Endometrial microvascular endothelial cells (primary cell): Measurements from ENCODE around the gene C10orf62. TPM values are rescaled to one million over a fixed set of nuclear protein-coding genes. Genes with fewer than 3 reads are reported as not detected.
"Not testable (repeated sequence)": the region's sequence is repeated elsewhere in the genome, so short reads cannot be mapped to it uniquely, and the experiment has no call there.

ENCODE experiments used
- in situ Hi-C: cut with HindIII; loops from 2 replicates; pipeline ENCODE4 v1.10.0; 2017; ENCODE audit warnings: low sequenced_read_pairs, low pct_unique_long_range_greater_than_20kb; ENCODE audit errors: inconsistent ontology term
- total RNA-seq: library from RNA; depleted of rRNA; stranded (reverse); fragments of >200 nt; gene quantifications from one replicate; pipeline ENCODE4 v1.2.3, GENCODE V29; 2015; ENCODE audit errors: inconsistent ontology term

C10orf62 gene
- total RNA-seq, 1 donor from 2014 or later: not detected

DNA sequence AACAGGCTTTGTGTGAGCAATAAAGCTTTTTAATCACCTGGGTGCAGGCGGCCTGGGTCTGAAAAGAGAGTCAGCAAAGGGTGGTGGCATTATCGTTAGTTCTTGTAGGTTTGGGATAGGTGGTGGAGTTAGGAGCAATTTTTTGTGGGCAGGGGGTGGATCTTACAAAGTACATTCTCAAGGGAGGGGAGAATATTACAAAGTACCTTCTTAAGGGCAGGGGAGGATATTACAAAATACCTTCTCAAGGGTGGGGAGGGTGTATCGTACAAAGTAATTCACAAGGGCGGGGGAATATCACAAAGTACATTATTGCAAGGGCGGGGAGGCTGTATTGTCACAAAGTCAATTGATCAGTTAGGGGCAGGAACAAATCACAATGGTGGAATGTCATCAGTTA lies 27.2 kb upstream of the C10orf62 start:
- in situ Hi-C loops: not testable (repeated sequence)

DNA sequence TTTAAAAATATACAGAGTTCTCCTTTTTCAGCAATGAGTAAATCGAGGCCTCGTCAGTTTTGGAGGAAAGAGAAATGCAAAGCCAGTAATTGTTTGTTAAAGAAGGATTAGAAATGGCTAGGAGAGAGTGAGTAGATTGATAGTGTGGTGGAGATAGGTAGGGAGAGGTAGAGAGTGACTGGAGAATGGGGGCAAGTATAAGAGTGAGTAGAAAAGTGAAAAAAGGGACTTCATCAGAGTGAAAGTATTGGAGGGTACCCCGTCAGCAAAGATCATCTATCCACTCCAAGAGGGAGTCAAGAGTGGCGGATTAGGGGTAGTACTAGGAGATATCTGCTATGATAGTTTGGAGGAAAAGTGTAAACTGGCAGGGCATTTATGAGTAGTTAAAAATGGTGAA lies 26.2 kb upstream of the C10orf62 start:
- in situ Hi-C loops: no loop called here

DNA sequence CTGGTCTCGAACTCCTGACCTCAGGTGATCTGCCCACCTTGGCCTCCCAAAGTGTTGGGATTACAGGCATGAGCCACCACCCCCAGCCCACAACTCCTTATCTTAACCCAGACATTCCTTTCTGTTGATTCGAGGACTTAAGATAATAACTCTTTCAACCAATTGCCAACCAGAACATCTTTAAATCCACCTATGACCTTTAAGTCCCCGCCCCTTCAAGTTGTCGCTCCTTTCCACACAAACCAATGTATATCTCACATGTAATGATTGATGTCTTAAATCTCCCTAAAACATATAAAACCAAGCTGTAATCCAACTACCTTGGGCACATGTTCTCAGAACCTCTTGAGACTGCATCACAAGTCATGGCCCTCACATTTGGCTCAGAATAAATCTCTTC lies 24.7 kb upstream of the C10orf62 start:
- in situ Hi-C loops: no loop called here

DNA sequence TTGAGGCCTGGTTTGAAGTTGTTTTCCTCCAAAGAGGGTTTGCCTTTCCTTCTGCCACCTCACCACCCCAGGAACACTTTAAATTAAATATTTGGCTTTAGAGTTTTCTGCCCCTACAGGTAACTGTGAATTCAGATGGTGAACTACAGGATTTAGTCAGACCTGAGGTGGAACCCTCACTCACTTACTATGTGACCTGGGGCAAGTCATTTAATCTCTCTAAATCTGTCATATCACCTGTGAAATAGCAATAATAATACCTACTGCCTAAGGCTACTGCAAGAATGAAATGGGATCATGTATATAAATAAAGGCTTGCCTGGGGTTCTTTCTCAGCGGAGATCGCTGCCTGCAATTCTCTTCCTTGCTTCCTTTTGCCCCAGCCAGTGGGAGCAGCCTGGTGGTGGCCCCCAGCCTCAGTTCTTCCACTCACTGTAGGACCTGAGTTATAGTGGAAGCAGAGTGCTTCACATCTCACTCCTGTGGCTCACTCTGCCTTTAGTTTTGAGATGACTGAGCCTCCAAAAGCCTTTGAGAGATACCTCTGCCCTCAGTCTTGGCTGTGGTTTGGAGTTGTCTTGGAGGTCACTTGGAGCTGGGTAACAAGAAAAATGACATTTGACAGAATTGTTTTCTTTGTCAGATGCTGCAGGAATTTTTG lies 23.1 kb upstream of the C10orf62 start:
- in situ Hi-C loops: no loop called here

DNA sequence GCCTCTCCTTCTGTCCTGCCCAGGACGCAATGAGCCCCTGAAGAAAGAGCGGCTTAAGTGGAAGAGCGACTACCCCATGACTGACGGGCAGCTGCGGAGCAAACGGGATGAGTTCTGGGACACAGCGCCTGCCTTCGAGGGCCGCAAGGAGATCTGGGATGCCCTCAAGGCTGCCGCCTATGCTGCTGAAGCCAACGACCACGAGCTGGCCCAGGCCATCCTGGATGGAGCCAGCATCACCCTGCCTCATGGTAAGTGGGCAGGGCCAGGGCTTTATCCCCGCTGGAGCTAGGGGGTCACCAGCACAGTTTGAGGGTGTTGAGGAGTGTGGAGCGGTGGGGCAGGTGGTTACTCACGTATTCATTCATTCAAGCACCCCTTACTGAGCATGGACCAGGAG lies 21.6 kb upstream of the C10orf62 start:
- in situ Hi-C loops: no loop called here

DNA sequence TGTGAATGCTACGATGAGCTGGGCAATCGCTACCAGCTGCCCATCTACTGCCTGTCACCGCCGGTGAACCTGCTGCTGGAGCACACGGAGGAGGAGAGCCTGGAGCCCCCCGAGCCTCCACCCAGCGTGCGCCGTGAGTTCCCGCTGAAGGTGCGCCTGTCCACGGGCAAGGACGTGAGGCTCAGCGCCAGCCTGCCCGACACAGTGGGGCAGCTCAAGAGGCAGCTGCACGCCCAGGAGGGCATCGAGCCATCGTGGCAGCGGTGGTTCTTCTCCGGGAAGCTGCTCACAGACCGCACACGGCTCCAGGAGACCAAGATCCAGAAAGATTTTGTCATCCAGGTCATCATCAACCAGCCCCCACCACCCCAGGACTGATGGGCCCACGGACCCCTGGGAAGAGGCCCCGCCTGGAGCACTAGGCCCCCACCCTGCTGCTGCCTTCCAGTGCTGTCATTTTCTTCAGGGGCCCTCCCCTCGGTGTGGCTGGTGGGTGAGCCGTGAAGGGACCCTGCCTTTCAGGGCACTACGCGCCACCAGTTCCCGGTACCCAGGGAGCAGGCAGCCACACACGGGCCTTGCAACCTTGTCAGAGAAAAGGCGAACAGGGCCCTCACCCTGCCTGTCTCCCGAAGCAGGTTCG lies 19.3 kb upstream of the C10orf62 start:
- in situ Hi-C loops: no loop called here

DNA sequence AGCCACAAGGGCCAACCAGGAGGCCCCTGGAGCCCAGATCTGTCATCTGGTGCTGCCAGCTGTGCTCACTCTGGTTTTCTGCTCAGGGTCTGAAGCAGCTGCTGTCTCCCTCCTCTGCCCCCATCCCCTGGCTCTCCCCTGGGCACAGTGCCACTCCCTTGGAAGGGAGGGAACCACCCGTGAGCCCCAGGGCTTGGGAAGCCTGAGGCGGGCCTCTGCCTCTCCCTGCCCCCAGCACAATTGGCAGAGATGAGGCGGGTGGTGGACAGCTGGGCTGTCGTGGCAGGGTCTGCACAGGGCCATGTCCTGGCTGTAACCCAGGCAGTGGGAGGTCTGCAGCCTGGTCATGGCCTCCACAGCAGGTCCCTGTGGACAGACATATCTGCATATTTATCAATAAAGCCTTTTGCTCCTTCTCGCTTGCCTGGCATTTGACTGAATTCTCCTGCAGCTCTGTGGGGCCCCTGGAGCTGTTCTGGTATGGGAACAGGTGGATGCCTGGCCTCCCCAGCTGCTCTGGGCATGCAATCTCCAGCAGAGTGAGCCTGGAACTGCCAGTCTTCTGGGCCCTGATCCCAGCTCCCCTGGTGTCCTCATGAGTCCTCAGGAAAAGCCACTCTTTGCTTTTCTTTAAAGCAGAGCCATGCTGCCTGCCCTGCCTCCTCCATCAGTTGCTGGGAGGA lies 18.6 kb upstream of the C10orf62 start:
- in situ Hi-C loops: no loop called here

DNA sequence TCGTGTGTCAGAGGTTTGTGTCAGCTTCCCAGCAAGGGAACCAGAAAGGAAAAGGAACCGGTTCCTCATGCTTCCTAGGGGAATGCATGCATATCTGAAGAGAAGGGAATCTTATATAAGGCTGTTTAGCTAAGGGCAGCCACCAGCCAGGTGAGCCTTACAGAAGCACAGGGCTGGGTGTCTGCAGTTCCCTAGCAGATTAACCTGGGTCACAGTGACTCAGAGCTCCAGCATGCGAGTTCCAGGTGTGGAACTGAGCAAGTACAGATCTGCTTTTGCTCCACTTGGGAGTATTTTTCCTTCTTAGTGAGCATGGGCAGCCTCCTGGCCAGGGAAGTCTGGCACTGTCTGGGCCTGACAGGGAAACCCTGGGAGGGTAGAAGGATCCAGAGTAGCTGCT lies 17.9 kb upstream of the C10orf62 start:
- in situ Hi-C loops: no loop called here

DNA sequence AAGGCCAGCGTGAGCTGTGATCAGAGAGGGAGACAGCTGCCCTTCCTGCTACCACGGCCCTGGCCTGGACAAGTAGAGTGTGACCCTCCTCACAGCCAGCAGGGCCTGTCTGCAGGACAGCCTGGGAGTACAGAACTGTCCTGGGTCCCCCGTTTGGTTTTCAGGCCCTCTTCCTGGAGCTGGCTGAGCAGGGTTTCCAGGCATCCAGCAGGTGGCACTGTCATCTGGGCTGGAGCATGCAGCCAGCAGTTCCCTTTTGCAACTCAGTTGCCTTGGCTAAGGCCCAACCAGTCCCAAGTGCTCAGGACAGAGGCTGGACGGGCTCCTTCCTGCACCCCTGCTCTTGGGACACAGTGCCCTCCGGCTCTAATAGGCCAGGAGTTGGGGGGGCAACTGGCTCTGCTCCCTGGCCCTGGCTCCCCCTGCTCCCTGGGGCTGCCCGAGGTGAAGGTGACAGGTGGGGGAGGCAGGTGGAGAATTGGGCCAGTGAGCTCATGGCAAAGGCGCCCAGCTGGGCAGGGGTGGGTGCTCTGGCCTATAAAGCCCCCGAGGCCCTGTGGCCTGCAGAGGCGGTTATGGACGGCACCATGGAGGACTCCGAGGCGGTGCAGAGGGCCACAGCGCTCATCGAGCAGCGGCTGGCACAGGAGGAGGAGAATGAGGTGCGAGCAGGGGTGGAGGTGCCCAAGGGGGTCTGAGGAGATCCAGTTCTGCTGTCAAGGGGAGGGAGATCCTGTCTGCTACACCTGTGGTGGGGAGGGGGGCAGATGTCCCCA lies 17.1 kb upstream of the C10orf62 start, which contains the start of gene ANKRD2:
Gene ANKRD2 (plus strand): TSS at position 566 of the 776 bp plus-strand sequence. CDS start 10 bp downstream, at position 576.
- in situ Hi-C loops: no loop called here

DNA sequence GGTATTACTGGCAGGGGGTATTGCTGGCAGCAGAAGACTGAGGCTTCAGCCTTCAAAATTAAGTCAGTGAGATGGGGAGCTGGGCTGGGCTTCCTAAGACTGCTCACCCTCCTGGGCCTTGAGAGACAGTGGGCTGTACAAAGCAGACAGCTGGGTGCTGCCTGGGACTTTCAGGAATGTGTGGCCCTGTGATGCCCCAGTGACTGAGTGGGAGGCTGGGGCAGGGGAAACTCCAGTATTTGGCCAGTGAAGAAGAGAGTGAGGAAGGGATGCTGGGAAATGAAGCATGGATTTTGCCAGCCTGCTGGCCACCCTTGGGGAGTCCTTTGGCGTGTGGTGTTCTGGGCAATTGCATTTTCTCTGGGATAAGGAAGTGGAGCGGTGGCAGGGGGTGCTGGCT lies 16.5 kb upstream of the C10orf62 start:
- in situ Hi-C loops: no loop called here

DNA sequence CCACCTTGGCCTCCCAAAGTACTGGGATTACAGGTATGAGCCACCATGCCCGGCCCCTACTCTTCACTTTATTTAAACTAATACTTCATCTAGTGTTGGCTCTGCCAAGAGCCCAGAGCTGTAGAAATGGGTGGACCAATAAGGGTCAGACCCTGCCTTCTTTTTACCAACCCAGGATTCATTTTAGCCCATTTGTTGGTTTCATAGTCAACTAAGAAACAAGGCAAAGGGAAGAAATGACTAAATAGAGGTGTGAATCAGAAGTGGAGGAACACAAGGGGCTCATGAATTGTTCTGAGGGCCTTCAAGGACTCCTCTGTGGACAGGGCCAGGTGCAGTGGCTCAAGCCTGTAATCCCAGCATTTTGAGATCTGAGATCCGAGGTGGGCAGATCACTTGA lies 15.8 kb upstream of the C10orf62 start:
- in situ Hi-C loops: no loop called here

DNA sequence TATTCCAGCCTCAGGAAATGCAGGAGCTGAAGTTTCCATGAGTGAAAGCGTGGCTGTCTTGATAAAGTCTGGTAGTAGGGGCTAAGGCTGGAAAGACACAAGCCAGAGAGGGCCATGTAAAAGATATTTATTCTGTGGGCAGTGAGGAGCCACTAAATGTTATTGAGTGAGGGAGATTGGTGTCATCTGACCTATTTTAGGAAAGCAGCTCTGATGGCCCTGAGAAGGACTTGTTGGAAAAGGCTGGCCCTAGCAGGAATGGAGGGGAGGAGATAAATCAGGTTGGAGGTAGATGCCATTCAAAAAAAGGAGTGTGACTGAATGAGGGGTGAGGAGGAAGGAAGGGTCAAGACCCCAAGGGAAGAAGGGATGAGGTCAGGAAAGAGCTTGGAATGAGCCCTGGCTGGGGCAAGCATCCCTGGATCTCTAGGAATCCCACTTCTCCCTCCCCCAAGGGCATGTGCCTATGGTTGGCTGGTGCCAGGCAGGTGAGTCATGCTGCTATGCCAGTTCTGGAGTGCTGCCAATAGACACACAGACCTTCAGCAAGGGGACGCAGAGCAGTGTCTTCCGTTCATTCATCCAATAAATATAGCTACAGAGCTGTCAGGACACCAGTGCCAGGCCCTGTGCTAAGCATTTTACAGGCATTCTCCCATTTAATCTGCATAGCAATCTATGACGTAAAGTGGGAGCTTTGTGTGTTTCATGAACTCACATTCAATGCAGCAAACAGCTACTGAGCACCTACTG lies 15.0 kb upstream of the C10orf62 start:
- in situ Hi-C loops: no loop called here

DNA sequence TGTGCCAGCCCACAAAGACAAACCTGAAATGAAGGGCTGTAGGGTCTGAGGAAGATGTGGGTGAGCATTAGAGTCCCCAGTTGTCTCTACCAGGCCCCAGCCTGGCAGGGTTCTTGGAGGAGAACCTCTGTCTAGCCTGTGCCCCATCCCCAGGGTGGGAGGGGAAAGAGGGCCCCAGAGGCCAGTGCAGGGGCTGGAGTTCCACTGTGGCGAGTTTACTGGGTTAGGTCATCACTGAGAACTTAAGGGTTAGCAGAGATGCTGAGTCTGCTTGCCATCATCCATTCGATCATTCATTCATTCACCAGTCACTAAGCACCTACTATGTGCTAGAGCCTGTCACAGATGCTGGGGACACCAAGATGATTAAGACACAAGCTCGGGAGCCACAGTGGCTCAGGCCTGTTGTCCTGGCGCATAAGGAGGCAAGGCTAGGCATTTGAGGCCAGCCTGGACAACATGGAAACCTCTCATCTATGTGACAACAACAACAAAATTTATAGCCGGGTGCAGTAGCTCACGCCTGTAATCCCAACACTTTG lies 14.3 kb upstream of the C10orf62 start:
- in situ Hi-C loops: no loop called here

DNA sequence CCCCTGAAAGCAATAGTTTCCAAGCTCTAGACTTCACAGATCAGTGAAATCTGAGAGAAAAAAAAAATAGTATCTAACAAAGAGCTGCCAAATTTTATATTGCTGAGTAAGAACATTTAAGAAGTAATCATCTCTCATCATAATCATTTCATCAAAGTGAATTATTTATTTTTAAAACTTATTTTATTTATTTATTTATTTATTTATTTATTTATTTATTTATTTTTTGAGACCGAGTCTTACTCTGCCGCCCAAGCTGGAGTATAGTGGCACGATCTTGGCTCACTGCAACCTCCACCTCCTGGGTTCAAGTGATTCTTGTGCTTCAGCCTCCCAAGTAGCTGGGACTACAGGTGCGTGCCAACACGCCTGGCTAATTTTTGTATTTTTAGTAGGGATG lies 13.0 kb upstream of the C10orf62 start:
- in situ Hi-C loops: not testable (repeated sequence)

DNA sequence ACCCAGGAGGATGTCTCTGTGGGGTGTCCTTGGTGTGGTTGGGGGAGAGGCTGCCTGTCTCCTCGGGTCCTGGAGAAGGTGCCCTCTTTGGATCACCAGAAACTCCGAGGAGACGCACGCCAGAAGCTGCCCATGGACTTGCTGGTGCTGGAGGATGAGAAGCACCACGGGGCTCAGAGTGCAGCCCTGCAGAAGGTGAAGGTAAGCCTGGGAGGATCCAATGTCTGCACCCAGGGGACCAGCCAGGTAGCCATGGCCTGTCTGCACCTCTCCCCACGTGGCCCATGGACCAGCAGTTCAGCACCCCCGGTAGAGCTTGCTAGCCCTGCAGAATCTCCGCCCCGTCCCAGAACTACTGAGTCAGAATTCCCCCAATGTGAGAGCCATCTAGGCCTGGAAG lies 11.8 kb upstream of the C10orf62 start:
- in situ Hi-C loops: no loop called here

DNA sequence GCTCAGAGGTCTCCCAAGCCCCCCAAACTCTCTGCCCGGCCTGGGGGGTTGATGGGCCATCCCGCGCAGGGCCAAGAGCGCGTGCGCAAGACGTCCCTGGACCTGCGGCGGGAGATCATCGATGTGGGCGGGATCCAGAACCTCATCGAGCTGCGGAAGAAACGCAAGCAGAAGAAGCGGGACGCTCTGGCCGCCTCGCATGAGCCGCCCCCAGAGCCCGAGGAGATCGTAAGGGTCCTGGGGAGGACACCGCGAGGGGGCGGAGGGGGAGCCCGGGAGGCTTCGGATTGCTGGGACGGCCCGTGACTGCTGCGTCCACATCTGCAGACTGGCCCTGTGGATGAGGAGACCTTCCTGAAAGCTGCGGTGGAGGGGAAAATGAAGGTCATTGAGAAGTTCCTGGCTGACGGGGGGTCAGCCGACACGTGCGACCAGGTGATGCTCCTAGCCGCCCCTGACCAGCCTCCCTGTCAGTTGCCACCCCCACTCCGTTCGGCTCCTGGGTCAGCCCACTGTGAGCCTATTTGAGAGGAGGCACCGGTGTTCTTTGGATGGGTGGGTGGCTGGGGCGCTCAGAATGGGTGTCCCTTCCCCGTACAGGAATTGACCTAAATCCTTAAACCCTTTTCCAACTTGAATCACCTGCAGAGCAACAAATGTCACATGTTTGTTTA lies 11.2 kb upstream of the C10orf62 start:
- in situ Hi-C loops: no loop called here

DNA sequence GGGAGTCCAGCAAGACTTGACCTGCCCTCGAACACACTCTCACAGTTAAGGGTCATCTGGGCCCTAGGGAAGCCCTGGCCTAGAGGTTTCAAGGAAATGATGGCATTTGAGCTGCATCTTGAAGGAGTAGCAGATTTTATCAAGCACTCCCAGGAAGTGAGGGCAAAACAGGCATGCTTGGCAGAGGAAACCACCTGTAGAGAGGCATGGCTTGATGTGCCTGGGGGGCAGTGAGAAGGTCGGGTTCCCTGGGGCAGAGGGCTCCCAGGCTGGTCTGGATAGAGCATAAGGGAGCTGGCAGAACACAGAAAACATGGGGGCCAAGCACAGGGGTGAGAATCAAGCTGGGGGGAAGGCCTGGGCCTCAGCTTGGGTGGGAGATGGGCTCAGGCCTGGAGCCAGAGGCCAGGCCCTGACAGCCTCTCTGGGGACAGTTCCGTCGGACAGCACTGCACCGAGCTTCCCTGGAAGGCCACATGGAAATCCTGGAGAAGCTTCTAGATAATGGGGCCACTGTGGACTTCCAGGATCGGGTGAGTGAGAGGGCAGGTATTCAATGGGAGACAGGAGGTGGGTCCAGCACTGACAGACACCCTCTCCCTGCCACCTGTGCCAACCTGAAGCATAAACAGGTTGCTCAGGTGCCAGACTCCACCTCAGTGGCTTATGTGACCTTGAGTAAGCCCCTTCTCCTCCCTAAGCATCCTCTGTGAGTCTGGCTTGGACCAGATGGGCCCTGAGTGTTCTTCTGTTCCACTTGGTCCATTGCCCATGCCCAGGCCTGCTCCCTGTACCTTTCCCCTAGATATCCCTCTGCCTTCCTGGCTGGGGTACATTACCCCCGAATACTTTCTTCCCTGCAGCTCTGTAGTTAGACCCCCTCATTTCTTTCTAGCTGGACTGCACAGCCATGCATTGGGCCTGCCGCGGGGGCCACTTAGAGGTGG lies 8.8 kb upstream of the C10orf62 start:
- in situ Hi-C loops: no loop called here
